ENCODE results near the gene UTP18.

DNA sequence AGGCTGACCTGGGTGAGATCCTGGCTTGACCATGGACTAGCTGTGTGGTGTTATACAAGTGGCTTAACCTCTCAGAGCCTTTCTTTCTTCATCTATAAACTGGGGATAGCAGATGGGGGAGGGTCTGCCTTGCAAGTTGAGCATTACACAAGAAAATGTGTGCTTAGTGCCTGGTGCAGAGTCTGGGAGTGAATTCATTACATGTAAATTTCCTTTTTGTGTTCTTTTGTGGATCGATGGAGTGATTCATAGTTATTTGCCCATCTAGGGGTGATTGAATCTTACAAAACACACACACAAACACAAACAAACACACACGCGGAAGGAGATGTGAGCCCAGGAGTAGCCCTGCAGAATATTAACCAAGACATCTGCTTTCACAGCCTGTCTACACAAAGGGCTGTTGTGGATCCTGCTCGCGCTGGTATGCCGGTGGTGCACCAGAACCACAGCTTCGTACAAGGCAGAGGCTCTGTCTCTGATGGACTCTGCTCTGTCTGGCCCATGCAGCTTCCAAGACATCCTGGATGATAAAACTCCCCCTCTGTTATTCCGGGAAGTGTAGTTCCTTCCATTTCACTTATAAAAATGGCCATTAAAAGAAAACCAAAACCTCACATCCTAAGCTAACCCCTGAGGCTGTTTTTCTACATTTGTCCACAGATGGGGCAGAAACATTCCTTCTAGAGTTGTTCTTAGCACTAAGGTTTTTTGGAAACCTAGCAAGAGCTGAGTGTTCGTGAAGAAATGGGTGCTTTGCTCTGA, 86.1 kb downstream of the UTP18 start:
- TF ChIP-seq CTCF (IDR thresholded peaks at IDR 0.05), result no peak
- no peak for TF ChIP-seq POLR2A (IDR thresholded peaks at IDR 0.05)

Data from esophagus squamous epithelium (tissue), 4 donors.